ENCODE results near the gene ORAI1.

GRCh38 chr12:121637231-121637914 lies 11.0 kb downstream of the ORAI1 start:
- TF ChIP-seq CTCF (IDR thresholded peaks at IDR 0.05) (no peak), POLR2A (IDR thresholded peaks at IDR 0.05) (no peak)
